RPMI7951 (cell line): ENCODE data around the gene TXNDC16. TPM values are rescaled to one million over a fixed set of nuclear protein-coding genes. Genes with fewer than 3 reads are reported as not detected.

ENCODE experiments used
- DNase-seq: peaks from one replicate; pipeline ENCODE4 v3.0.0-alpha.2; 2012; ENCODE audit warnings: low read depth
- total RNA-seq: library from RNA; depleted of rRNA; stranded (reverse); fragments of >200 nt; shearing (Covaris generic); gene quantifications from 2 replicates; pipeline ENCODE4 v1.2.3, GENCODE V29; 2014

TXNDC16 gene
- total RNA-seq, 1 experiment from 2014 or later: 2.8 TPM

GRCh38 chr14:52455291-52456088, 96.8 kb downstream of the TXNDC16 start:
- DNase-seq: peak; percentile 22

DNA sequence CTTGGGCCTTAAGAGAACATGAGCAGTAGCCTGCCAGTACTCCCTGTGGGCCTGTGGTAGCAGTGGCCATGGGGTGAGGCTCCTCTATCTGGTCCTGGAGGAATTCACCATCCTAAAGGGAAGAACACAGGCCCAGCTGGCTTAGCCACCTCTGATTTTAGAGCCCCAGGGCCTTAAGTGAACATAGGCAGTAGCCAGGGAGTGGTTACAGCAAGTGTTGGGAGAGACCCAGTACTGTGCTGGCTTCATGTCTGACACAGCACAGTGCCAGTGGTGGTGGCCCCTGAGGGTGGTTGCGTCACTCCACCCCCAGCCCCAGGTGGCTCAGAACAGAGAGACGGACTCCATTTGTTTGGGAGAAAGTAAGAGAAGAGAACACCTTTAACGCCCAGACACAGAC, 105.1 kb downstream of the TXNDC16 start:
- DNase-seq: no peak

DNA sequence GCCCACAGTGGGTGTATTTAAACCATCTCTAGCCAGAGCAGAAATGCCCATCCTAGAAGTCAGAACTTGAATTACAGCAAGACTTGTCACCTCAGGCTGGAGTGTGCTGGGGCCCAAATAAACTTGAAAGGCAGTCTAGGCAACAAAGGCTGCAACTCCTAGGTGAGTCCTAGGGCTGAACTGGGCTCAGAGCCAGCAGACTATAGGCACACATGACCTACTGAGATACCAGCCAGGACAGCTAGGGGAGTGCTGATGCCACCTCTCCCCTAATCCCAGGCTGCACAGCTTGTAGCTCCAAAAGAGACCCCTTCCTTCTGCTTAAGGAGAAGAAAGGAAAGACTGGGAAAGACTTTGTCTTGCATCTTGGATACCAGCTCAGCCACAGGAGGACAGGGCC, 106.0 kb downstream of the TXNDC16 start:
- no peak for DNase-seq

- DNase-seq: no peak
Measured at GRCh38 chr14:52443506-52443905, 108.8 kb downstream of the TXNDC16 start.

DNA sequence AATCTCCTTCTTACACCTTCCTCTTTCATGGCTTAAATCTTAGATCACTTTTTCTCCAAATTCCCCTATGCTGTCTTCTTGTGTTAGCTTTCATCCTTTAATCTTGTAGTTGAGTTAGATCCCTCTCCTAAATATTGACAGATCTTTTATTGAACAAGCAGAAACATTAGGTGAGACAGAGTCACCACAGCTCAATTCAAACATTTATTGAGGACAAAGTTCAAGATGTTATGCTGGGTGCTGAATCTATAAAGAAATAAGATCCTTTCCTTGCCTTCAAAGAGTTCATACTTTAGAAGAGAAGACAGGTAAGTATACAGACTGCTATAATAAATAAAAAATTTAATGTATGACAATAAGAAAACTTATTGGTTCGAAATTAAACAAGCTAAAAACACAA, 109.7 kb downstream of the TXNDC16 start:
- no peak for DNase-seq

GRCh38 chr14:52442166-52442565, 110.1 kb downstream of the TXNDC16 start:
- DNase-seq: no peak

GRCh38 chr14:52439476-52439875, 112.8 kb downstream of the TXNDC16 start:
- DNase-seq: no peak

DNA sequence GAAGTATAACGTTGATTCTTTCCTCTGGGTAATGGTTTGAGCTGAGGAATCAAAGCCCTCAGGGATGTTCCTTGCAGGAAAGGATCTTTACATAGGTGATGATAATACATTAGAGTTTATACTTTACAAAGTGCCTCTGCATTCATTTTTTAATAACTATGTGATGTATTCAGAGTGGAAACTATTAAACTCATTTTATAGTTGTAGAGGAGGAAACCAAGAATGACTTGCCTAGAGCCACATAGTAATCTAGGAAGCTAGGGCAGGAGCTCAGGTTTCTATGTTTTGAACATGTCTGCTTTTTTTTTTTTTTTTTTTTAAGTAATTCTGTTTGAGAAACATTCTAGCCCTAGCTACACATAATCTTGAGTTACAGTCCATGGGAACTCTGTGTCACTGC, 117.3 kb downstream of the TXNDC16 start:
- no peak for DNase-seq

GRCh38 chr14:52430474-52430873, 121.8 kb downstream of the TXNDC16 start:
- DNase-seq: no peak

- no peak for DNase-seq
Measured at GRCh38 chr14:52429451-52429850, 122.9 kb downstream of the TXNDC16 start.

DNA sequence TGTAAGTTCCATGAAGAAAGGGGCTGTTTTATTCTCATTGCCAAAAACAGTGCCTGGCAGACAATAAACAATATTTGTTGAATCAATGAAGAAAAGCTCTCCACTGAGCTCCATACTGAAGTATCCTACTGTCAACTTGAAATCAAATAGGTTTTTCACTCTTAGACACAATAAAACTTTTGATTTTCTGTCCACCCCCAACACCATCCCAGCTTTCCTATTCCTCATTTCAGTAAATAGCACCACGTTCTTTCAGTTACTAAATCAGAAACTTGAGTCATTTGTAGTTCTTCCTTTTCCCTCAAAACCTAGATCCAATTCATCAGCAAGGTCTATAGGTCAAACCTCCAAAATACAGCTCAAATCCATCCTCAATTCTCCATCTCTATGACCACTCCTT, 124.8 kb downstream of the TXNDC16 start:
- DNase-seq: no peak

DNA sequence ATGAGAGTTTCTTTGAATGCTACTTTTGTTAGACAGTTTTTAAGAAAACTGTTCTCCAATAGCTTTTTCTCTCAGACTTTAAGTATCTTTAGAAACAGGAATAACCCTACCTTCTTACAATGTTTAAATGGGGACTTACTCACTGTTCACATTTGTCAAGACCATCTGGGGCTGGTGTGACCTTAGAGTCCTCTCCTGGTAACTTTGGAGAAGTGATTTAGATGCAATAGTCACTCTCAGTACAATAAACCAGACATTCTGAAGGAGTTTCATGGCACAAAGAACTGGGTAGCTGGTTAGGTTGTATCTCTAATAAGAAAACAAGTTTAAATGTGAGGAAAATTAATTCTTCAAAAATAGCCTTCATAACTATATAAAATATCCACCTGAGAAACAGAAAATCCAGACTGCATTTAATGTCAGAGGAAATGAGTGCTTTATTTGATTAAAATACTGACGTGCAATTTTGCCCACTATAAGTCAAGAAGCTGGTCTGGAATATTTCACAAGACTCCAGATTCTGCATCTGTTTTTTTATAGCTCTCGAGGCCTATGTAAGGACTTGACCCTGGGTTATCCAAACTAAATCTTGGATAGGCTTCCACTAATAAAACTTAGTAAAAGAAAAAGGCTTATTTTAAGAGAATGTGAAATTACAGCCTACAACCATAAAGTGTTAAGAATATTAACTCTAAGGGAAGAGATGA, 129.5 kb downstream of the TXNDC16 start:
- peak; percentile 4 for DNase-seq

DNA sequence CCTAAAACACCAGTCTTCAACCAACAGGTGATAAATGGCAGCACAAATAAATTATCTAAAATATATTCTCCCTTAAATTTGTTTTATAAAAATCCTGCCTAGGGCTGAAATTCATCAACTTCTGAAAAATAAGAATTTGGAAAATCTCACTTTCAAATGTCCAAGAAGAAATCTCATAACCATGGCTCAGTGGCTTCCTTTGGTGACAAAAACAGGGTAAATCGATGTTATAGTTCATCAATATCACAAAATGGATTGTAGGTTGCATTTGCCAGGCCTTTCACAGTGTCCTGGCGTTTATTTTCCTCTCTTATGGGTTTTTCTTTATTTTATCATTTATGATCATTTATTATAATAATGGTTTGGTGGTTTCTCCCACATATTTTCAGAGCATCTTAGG, 135.2 kb downstream of the TXNDC16 start:
- no peak for DNase-seq

DNA sequence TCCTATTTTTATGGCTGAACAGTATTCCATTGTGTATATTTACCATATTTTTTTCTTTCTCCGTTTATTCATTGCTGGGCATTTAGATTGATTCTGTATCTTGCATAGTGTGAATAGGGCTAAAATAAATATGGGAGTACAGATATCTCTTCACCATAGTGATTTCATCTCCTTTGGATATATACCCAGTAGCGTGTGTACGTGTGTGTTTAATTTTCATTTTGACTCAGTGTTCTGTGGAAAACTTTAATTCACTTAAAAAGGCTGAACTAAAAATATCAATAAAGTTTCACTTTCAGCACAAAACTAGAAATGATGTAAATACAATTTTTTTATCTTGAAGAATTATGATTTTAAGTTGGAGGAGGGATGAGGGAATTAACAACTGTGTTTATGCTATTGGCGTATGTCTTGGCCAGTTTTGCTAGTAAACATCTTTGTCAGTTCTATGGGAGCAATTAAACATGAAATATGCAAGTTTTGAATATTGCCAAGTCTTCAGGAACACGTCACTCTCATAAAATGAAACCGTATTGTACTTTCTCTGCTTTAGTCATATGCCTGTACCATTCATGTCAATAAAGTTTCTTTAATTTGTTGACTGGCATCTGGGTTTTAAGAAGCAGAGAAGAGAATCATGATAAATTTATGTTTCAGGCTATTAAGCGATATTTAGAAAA, 138.4 kb downstream of the TXNDC16 start:
- DNase-seq: no peak

GRCh38 chr14:52412426-52412825, 139.9 kb downstream of the TXNDC16 start:
- no peak for DNase-seq

- DNase-seq: no peak
Measured at GRCh38 chr14:52405314-52405713, 147.0 kb downstream of the TXNDC16 start.

- DNase-seq: peak; percentile 20
Measured at GRCh38 chr14:52402812-52403526, 149.3 kb downstream of the TXNDC16 start.

DNA sequence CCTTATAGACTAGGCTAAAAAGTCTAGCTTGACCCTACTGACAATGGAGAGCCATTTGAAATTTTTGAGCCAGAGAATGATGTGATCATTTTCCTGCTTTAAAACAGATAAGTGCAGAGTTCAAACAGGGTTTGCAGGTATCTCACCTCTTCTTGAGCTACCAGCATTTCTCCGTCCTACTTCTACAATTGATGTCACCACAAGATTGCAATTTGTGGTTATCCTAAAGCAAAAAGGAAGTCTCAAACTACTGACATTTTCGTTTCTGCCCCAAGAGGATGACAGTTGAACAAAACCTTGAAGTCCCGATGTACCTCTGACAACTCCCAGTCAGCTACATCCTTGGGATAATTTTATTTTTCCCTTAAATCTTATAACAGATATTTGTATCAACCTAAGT, 151.5 kb downstream of the TXNDC16 start:
- no peak for DNase-seq

DNA sequence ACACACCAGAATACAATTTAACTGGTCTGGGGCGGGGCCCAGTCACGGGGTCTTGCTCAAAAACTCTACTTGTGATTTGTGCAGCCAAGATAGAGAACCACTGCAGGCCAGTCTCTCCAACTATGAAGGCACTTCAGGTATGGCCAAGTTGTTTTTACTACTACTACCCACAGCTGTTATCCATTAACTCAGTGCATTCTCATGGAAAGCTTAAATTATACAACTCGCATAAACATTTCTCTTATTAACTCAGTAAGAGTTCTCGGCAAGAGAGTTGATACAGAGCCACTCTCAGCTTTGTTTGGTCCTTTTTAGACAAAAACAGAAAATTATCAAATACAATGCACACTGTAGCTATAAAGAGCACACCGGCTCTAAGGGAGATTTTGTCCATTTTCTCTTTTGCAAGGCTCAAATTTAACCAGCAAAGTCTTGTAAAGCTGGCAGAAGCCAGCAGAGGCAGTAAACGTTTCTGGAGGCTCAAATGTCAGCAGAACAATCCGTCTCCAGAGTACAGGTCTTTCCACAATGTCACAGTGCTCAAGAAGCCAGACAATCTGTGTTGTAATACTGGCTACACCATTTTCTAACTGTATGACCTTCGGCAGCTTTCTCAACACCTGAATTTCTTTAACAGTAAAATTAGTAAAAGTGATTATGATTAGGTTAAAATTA, 152.2 kb downstream of the TXNDC16 start:
- peak; percentile 6 for DNase-seq

- DNase-seq: no peak
Measured at GRCh38 chr14:52399104-52399503, 153.2 kb downstream of the TXNDC16 start.

DNA sequence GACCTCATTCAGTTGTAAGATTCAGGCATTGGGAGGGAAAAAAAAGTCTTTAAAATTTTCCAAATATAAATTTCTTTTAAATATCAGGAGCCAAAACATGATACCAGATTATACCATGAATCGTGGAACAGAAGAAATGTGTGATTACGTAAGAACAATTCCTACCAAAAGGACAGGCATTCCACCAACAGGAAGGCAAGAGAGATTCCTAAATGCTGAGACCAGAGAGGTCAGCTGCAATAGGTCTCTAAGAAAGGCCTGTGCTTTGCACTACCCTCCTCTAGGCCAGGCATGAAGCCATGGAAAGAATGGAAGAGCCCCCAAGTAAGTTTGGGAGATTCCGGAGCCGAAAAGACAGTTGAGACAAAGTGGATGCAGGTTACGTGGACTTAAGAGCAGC, 154.5 kb downstream of the TXNDC16 start:
- DNase-seq: no peak

GRCh38 chr14:52395728-52396127, 156.6 kb downstream of the TXNDC16 start:
- DNase-seq: no peak
